SW 1271 (cell line): Measurements from ENCODE around the gene RRP15.
"Not testable (repeated sequence)": the region's sequence is repeated elsewhere in the genome, so short reads cannot be mapped to it uniquely, and the experiment has no call there.

Experiments used
- DNase-seq, 2 experiments: peaks; one replicate each; lab custom pipeline; 2025; lab: John Stamatoyannopoulos, UW

Gene RRP15

GRCh38 chr1:218296162-218296561 is 11.1 kb downstream of the RRP15 start:
- DNase-seq = no peak

DNA sequence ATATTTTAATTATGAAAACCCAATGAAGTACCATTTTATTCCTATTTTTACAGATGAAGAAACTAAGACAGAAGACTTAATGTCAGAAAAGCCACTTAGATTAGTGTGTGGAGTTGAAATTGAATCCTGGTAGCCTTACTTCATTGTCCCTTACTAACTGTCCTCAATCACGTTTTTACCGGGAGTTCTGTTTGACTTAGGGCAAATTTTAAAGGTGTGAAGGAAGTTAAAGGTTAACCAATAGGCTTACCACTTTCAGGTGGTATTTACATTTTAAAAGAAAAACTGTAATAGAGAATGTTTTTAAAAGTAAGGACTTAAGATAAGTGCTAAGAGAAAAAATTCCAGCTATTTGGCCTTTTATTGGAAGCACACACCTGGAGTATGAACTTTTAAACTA is 12.4 kb downstream of the RRP15 start:
- DNase-seq = no peak

DNA sequence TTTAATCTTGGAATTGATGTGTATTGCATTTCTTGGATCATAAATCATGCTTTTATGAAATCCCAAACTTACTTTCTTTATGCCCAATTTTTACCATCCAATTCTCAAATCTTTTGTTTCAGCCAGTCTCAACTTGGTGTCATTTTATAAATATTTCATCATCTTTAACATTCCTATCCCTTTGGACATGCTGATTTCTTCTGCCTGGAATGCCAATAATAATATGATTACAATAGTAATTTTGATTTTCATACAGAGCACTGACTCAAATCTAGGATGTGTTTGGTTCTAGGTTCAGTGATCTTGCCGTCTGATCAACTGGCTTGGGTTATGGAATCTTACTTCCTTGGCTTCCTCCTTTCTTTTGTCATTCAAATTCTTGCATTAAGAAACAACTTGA is 12.8 kb downstream of the RRP15 start:
- DNase-seq = no peak

- DNase-seq = no peak
Measured at GRCh38 chr1:218298398-218298797, 13.3 kb downstream of the RRP15 start.

DNA sequence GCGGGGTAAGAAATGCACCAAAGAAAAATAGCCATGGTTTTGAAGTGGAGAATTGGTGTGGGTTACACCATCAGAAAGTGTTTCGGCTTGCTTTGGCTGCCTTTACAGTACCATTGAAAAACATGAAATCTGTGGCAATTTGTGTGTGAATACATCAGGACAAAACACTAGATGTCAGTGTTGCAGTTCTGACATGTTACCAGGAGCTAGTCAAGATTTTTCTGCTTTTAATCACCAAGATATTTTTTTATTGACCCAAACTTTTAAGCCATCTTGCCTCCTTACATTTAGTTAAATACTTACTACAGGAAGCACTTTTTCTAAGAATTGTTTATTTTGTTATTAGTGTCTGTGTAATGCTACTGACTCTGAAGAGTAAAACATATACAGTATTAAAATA is 14.3 kb downstream of the RRP15 start:
- DNase-seq = peak in 1 of 2 experiments; percentile 21

DNA sequence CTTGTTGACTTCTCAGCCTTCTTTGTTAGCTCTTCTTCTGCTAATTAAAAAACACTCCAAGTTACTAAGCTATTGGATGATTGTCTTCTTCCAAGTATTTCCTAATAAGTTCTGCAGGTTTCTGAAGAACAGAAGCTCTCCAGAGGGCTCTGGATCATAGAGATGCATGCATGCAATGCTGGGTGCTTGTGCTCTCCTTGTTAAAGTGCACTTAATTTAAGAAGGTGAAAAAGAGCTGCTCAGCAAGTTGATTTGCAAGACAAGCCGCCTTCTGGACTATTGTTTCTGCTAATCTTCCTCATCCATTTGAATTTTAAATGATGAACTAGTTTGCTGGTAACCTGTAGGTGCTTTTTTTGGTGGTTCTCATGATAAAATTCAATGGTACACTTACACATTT is 16.1 kb downstream of the RRP15 start:
- no peak for DNase-seq

GRCh38 chr1:218302155-218302554 is 17.1 kb downstream of the RRP15 start:
- no peak for DNase-seq

DNA sequence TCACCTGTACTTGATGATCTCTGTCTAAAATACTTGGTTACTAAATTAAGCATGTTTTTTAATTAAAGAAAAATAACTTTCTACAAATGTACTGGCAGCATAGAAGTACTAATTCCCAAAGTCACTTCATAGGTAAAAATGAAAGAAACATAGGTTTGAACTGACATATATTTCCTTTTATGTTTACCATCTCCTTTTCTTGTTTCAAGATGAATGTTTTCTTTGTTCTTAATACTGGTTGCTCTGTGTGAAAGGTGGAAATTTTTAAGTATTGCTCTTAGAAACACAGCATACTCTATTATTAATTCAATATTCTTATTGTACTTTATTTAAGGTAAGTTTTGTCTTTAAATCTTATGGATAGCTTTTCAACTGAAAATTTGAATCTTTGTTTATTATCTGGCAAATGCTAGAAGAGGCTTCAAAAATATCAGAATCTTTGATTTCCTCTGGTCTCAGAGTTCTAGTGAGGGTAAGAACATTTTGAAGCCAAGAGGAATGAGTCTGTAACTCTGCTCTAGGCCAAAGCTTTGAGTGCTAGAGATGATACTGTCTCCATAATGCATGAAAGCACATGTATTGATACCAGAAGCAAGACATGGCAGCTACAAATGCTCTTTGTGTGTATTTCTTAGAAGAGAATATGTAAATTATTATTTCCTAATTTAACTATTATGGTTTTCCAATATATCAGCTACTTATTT is 18.2 kb downstream of the RRP15 start:
- DNase-seq = no peak

DNA sequence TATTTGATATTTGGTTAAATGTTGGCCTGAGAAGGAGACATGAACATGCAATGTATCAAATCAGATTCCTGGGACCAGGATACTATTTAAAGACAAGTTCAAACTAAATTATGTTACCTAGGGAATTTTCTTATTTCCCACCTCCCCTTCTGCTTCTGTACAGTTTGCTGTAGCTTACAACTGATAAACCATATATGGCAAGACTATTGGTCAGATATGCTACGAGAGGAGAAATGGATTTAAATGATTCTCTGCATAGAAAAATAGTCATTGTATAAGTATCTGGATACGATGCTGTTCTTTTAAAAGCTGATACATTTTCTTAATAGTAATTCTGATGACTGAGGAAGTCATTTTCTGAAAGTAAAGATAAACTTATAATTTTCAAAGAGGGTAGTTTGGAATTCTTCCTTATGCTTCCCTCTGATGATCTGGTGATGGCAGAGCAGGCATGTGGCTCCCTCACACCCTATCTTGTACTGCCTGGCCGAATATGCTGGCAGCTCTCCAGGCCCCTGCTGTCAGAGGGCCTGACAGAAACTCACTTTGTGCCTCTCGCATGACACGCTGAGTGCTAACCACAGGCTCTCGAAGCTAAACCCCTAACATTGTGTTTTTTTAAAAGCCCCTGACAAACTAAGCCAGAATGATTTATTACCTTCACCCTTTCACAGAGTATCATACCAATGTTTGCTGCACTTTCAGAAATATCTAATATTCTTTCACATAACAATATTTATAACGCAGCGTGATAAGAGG is 19.4 kb downstream of the RRP15 start:
- DNase-seq = no peak

DNA sequence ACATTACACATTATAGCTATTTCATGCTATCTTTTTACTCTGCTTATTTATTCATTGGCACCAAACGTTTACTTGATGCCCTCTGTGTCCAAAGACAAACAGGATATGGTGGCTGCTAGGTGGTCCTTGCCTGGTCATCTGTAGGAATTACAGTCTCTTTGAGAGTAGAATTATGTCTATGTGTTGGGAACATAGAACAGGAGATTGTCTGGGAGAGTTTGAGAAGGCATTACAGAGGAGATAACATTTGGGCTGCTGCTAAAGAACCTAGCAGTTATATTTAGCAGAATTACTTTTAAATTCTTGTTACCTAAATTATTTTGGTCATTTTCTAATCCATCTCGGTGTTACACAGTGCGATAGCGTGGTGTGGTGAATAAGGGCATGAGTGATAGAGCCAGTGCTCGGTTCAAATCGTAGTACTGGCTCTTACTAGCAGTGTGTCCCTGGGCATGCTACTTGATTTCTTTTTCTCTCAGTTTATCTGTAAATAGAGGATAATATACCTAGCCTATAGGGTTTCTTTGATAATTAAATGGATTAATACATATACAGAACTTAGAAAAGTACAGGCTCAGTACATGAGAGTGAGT is 20.5 kb downstream of the RRP15 start:
- DNase-seq = no peak

DNA sequence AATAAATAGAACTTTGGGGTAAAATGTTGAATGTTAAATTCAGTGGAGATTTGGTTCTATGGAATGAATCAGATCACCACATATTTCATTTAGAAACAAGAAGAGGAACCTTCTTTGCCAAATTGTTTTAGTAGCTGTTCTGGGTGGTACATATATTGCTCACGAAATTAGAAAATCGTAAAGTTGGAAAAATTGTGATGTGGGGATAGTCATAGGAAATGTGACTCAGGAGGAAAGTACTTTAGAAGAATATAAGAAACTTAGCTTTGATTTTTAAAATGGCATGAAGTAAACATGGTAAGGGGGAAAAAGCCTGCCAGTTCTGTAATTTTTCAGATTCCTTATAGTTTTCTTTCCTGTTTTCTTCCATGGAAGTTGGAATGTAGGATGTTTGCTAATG is 27.4 kb downstream of the RRP15 start:
- no peak for DNase-seq

DNA sequence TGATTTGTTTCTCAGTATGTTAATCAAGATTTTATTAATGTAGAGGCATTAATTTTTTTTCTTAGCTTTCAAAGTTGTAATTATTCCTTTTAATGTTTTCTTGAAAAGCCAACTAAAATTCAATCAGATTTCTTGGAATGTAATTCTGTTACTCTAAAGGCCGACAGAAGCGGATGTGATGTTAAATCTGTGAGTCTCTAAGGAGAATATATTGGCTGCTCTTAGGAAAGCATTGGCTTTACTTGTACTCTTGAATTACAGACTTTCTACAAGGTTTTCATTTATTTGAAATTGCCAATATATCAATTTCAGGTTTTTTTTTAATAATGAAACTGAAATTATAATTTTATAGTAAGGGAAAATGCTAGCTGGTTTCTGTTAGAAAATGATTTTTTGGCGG is 29.2 kb downstream of the RRP15 start:
- DNase-seq = no peak

DNA sequence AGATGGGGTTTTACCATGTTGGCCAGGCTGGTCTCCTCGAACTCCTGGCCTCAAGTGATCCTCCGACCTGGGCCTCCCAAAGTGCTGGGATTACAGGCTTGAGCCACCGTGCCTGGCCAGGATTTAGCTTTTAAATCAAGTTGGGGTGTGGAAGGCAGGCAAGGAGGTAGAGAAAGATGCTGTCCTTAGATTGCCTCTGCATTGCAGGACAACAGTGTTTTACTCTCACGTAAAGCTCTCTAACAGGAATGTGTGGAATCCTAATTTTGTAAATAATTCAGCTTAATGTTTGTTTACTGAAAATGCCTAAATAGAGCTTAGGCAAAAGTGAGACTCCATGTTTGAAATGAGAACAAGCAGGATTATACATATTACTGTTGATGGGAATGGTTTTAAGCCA is 30.5 kb downstream of the RRP15 start:
- no peak for DNase-seq

DNA sequence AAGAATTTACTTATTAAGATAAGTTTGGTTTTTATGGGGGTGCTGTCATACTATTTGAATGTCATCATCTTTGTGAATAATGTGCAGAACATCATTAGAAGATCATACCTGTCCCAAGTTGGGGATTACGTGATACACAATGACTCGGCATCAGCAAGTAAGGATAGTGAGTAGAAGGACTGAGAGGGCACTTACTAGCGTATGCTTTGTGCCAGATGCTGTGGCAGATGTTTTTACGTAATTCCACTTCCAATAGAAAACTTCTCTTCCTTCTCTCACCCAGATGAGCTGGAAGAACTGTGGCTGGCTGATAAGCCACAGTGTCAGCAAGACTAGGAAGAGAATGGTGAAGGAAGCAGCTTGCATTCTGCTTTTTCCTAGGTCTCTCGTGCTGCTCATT is 32.0 kb downstream of the RRP15 start:
- DNase-seq = no peak

- DNase-seq = not testable (repeated sequence)
Measured at GRCh38 chr1:218320182-218320581, 35.1 kb downstream of the RRP15 start.

GRCh38 chr1:218322762-218323161 is 37.7 kb downstream of the RRP15 start:
- no peak for DNase-seq

GRCh38 chr1:218323568-218324225 is 38.6 kb downstream of the RRP15 start:
- DNase-seq = no peak

- no peak for DNase-seq
Measured at GRCh38 chr1:218324226-218324580, 39.1 kb downstream of the RRP15 start.

DNA sequence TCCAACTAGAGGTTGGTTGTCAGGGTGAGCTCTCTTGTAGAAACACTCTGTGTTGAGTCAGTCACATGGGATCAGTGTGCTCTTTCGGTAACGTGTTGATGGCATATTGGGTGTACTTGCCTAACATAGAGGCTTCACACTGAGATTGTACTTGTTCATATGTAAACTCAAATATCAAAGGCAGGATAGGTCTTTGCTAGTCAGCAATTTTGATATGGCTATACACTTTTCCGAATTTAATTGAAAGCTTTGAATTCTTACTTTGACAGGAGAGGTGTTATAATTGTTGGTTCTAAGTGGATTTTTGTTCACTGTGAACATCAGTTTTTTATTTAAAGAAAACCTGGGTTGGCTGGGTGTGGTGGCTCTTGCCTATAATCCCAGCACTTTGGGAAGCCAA is 43.7 kb downstream of the RRP15 start:
- no peak for DNase-seq

- DNase-seq = peak in 1 of 2 experiments; percentile 39
Measured at GRCh38 chr1:218330043-218330623, 45.0 kb downstream of the RRP15 start.

- no peak for DNase-seq
Measured at GRCh38 chr1:218332416-218332815, 47.3 kb downstream of the RRP15 start.

- DNase-seq = no peak
Measured at GRCh38 chr1:218336328-218336727, 51.2 kb downstream of the RRP15 start.
